DND-41 (cell line): ENCODE results near the gene GPRIN2.

Experiments
- ATAC-seq: fragments of 200-7000 bp; cut with Tn5 transposase; 3 replicates; pipeline ENCODE4 v1.9.1; 2021; ENCODE audit warnings: low read depth; ENCODE audit not compliant: insufficient read depth
- DNase-seq: peaks from one replicate; pipeline ENCODE4 v3.0.0-alpha.2; 2020
- H2AFZ ChIP-seq: 2 replicates; pipeline ENCODE4 v1.6.0; 2012; ENCODE audit warnings: low read depth, low read length
- H3K27ac ChIP-seq: 2 replicates; pipeline ENCODE4 v1.5.1; 2012; ENCODE audit warnings: low read length, inconsistent platforms
- H3K27me3 ChIP-seq: fragments of 200-600 bp; sonication (generic); 2 replicates; pipeline ENCODE4 v1.6.0; 2012; ENCODE audit warnings: low read length, mild to moderate bottlenecking, inconsistent platforms; ENCODE audit not compliant: insufficient read depth, poor library complexity
- H3K36me3 ChIP-seq: 2 replicates; pipeline ENCODE4 v1.5.1; 2012; ENCODE audit warnings: low read length, inconsistent platforms; ENCODE audit not compliant: insufficient read depth
- H3K4me1 ChIP-seq: 2 replicates; pipeline ENCODE4 v1.5.1; 2012; ENCODE audit warnings: mild to moderate bottlenecking, low read length; ENCODE audit not compliant: insufficient read depth
- H3K4me2 ChIP-seq: 2 replicates; pipeline ENCODE4 v1.6.0; 2012; ENCODE audit warnings: mild to moderate bottlenecking, moderate library complexity, low read length, inconsistent platforms; ENCODE audit not compliant: insufficient read depth
- H3K4me3 ChIP-seq, 2 experiments: fragments of 200-600 bp in 1 of 2; shearing (Covaris generic) in 1 of 2; 2 replicates each; pipeline ENCODE4 v1.5.1; 2012 to 2016; ENCODE audit warnings: inconsistent platforms in 2 of 2, low read length in 2 of 2, mild to moderate bottlenecking in 2 of 2, low read depth in 1 of 2, moderate library complexity in 1 of 2
- H3K79me2 ChIP-seq: 2 replicates; pipeline ENCODE4 v1.6.0; 2012; ENCODE audit warnings: low read length, inconsistent platforms; ENCODE audit not compliant: insufficient read depth
- H3K9ac ChIP-seq: 2 replicates; pipeline ENCODE4 v1.6.0; 2012; ENCODE audit warnings: low read depth, mild to moderate bottlenecking, inconsistent platforms, low read length, moderate library complexity
- H3K9me3 ChIP-seq: 2 replicates; pipeline ENCODE4 v1.5.1; 2012; ENCODE audit warnings: low read length, moderate library complexity, mild to moderate bottlenecking, inconsistent platforms; ENCODE audit not compliant: insufficient read depth, severe bottlenecking
- H4K20me1 ChIP-seq: 2 replicates; pipeline ENCODE4 v1.6.0; 2012; ENCODE audit warnings: low read length; ENCODE audit not compliant: insufficient read depth
- CTCF ChIP-seq: IDR thresholded peaks from 2 replicates; pipeline ENCODE4 v1.5.1; 2012; ENCODE audit warnings: borderline replicate concordance, low read length, moderate library complexity, mild to moderate bottlenecking; ENCODE audit not compliant: poor library complexity, severe bottlenecking; ENCODE audit errors: extremely low read depth
- EZH2 ChIP-seq: IDR thresholded peaks from 3 replicates; pipeline ENCODE4 v1.6.1; 2012; ENCODE audit warnings: borderline replicate concordance, low read depth, mild to moderate bottlenecking, moderate library complexity, low read length, inconsistent platforms; ENCODE audit not compliant: severe bottlenecking

The GPRIN2 gene

GRCh38 chr10:46517541-46517940, 38.9 kb downstream of the GPRIN2 start:
- Histone ChIP-seq H3K79me2 (no peaks in the 10 kb centered on the region), H3K27ac (no peak overlapping the region), H4K20me1 (no peaks in the 10 kb centered on the region), H3K9ac (no peak overlapping the region), H2AFZ (no peak overlapping the region), H3K4me2 (no peak overlapping the region), H3K9me3 (no peaks in the 10 kb centered on the region), H3K27me3 (peaks cover 12% of the 10 kb centered on the region), H3K4me1 (peaks cover 3% of the 10 kb centered on the region; the same call in 1 of the 2 replicates), H3K4me3 (no peak overlapping the region), H3K36me3 (no peaks in the 10 kb centered on the region)
- no peak for DNase-seq
- ATAC-seq, result no peak
- TF ChIP-seq CTCF (no peak), EZH2 (no peak)

GRCh38 chr10:46516660-46517416, 39.6 kb downstream of the GPRIN2 start:
- TF ChIP-seq CTCF, result no peak
- TF ChIP-seq EZH2, result no peak
- H3K27ac ChIP-seq, result no peak overlapping the region
- peaks cover 11% of the 10 kb centered on the region for H3K27me3 ChIP-seq
- no peak overlapping the region for H3K4me2 ChIP-seq
- H3K9me3 ChIP-seq, result no peaks in the 10 kb centered on the region
- no peak overlapping the region for H3K9ac ChIP-seq
- no peak overlapping the region for H2AFZ ChIP-seq
- H3K4me3 ChIP-seq, result no peak overlapping the region
- H4K20me1 ChIP-seq, result no peaks in the 10 kb centered on the region
- no peaks in the 10 kb centered on the region for H3K36me3 ChIP-seq
- H3K79me2 ChIP-seq, result no peaks in the 10 kb centered on the region
- no peak for ATAC-seq
- DNase-seq, result peak; percentile 3
- peaks cover 3% of the 10 kb centered on the region; the same call in 1 of the 2 replicates for H3K4me1 ChIP-seq

- no peak overlapping the region for H2AFZ ChIP-seq
- H4K20me1 ChIP-seq, result no peaks in the 10 kb centered on the region
- H3K9ac ChIP-seq, result no peak overlapping the region
- H3K27ac ChIP-seq, result no peak overlapping the region
- H3K36me3 ChIP-seq, result no peaks in the 10 kb centered on the region
- H3K4me3 ChIP-seq, result no peak overlapping the region
- no peaks in the 10 kb centered on the region for H3K79me2 ChIP-seq
- TF ChIP-seq EZH2, result no peak
- no peak for TF ChIP-seq CTCF
- H3K4me1 ChIP-seq, result peaks cover under 1% of the 10 kb centered on the region; the same call in 1 of the 2 replicates
- peak; percentile 2 for DNase-seq
- no peak for ATAC-seq
- peaks cover 6% of the 10 kb centered on the region for H3K27me3 ChIP-seq
- H3K9me3 ChIP-seq, result no peaks in the 10 kb centered on the region
- H3K4me2 ChIP-seq, result no peak overlapping the region
These were observed 40.7 kb downstream of the GPRIN2 start for GRCh38 chr10:46515793-46516192.

GRCh38 chr10:46515366-46515765, 41.1 kb downstream of the GPRIN2 start:
- ATAC-seq (no peak), DNase-seq (no peak)
- H3K9ac ChIP-seq, result no peak overlapping the region
- H3K27ac ChIP-seq, result no peak overlapping the region
- no peak overlapping the region for H2AFZ ChIP-seq
- no peak overlapping the region for H3K4me3 ChIP-seq
- TF ChIP-seq CTCF, result no peak
- no peak for TF ChIP-seq EZH2
- H3K79me2 ChIP-seq, result no peaks in the 10 kb centered on the region
- no peak overlapping the region for H3K4me2 ChIP-seq
- no peaks in the 10 kb centered on the region for H3K36me3 ChIP-seq
- no peaks in the 10 kb centered on the region for H3K9me3 ChIP-seq
- peaks cover 3% of the 10 kb centered on the region for H3K27me3 ChIP-seq
- no peaks in the 10 kb centered on the region for H4K20me1 ChIP-seq
- H3K4me1 ChIP-seq, result no peaks in the 10 kb centered on the region
